HFF-Myc (cell line): ENCODE measurements around the gene JMJD1C.

Source experiments
- DNase-seq: peaks from one replicate; pipeline ENCODE4 v3.0.0-alpha.2; 2011; ENCODE audit warnings: low read depth; ENCODE audit errors: extremely low read depth
- H3K4me3 ChIP-seq: replicated peaks from 2 replicates; pipeline ENCODE4 v1.5.1; 2011; ENCODE audit warnings: low read depth, mild to moderate bottlenecking, control low read depth, low read length
- TF ChIP-seq, protein P1 (sequence below): IDR thresholded peaks from 2 replicates; pipeline ENCODE4 v1.5.1; 2012; ENCODE audit warnings: mild to moderate bottlenecking, low read depth, low read length, control low read depth; ENCODE audit errors: missing control alignments

JMJD1C gene

DNA sequence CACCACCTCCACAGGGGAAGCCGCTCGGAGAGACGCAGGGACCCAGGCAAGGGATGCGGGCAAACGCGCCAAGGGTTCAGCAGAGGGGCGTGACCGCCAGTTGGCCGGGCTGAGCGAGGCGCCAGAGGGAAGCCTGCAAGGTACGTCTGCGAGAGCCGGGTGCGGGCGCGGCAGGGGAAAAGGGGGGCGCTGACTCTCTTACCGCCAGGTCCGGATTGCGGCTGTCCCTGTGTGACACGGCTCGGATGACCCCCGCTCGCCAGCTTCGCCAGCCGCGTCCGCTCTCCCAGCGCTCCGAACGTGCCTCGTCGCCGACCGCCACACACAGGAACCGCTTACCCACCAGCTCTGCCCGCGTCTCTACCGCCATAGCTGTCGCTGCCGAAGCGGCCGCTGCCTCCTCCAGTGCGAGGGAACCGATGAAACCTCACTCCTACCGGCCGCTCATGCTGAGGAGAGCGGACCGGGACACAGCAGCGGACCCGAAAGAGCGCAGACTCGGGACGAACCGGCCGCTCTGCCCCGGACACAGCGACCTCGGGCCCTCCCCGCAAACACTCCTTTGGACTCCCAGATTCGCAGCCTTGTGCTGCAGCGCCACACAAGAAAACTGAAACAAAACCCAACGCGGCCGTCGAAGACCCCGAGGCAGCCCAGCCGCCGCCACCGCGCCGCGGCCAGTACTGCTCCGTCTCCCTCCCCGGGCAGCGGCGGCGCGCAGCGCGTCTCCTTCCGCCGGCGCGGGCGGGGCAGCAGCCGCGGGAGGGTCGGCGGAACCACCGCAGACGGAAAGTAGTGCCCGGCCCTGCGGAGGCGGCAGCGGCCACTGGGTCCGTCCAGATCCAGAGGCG, at the start of gene JMJD1C:
Gene JMJD1C (minus strand): TSS at position 685 of the 851 bp plus-strand sequence. CDS start 315 bp downstream, at position 370.
- peak within 1 kb of the TSS; percentile 77 for H3K4me3 ChIP-seq
- TF ChIP-seq, protein P1, sequence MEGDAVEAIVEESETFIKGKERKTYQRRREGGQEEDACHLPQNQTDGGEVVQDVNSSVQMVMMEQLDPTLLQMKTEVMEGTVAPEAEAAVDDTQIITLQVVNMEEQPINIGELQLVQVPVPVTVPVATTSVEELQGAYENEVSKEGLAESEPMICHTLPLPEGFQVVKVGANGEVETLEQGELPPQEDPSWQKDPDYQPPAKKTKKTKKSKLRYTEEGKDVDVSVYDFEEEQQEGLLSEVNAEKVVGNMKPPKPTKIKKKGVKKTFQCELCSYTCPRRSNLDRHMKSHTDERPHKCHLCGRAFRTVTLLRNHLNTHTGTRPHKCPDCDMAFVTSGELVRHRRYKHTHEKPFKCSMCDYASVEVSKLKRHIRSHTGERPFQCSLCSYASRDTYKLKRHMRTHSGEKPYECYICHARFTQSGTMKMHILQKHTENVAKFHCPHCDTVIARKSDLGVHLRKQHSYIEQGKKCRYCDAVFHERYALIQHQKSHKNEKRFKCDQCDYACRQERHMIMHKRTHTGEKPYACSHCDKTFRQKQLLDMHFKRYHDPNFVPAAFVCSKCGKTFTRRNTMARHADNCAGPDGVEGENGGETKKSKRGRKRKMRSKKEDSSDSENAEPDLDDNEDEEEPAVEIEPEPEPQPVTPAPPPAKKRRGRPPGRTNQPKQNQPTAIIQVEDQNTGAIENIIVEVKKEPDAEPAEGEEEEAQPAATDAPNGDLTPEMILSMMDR: no peak
- DNase-seq: no peak

- no peak for DNase-seq
- no peak overlapping the region for H3K4me3 ChIP-seq
- TF ChIP-seq, protein P1: no peak
These were observed 49.4 kb upstream of the JMJD1C start for GRCh38 chr10:63515002-63515763.

DNA sequence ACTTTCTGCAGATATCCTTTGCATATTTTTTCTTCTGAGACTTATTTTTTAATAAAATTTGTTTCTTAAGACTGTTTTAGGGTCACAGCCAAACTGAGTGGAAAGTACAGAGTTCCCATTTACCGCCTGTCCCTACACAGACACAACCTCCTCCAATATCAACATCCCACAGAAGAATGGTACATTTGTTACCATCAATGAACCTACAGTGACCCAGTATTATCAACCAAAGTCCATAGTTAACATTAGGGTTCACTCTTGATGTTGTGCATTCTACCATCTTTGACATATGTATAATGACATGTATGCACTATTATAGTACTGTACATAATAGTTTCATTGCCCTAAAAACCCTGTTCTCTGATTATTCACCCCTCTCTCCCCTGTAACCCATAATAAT, 40.8 kb upstream of the JMJD1C start:
- H3K4me3 ChIP-seq: no peak overlapping the region
- no peak for DNase-seq
- TF ChIP-seq, protein P1: no peak

GRCh38 chr10:63505562-63505961, 39.8 kb upstream of the JMJD1C start:
- no peak for DNase-seq
- no peak overlapping the region for H3K4me3 ChIP-seq

GRCh38 chr10:63504145-63504881, 38.5 kb upstream of the JMJD1C start:
- no peak overlapping the region for H3K4me3 ChIP-seq
- no peak for DNase-seq
- TF ChIP-seq, protein P1: no peak

More at GRCh38 chr10:63505562-63505961, 39.8 kb upstream of the JMJD1C start:
- TF ChIP-seq, protein P1: no peak

- no peak overlapping the region for H3K4me3 ChIP-seq
- no peak for DNase-seq
- TF ChIP-seq, protein P1: no peak
These were observed 37.6 kb upstream of the JMJD1C start for GRCh38 chr10:63503395-63503794.
